ENCODE data around the gene SIGLEC15.

SIGLEC15 gene

DNA sequence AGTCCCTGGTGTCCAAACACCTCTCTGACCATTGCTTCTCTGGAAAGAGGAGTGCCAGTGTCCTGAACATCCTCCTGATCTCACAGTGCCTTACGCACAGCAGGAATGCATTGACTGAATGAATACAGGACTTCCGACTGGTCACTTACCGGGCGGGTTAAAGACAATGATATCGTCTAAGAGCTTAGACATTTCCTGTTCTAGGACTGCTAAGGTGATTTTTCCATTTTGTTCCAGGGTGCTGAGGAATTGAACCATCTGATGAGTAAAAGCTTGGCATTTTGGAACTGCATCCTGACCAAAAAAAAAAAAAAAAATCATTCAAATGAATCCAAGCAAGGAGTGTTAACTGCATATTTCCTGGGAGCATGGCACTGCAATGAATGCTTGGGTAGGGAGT is 40.0 kb downstream of the SIGLEC15 start:
- H3K4me3 Mint-ChIP-seq: no peak overlapping the region
- H3K4me1 Mint-ChIP-seq (ENCODE audit: low read depth): peaks cover 2% of the 10 kb centered on the region
- H3K27ac Mint-ChIP-seq: no peak overlapping the region
- H3K36me3 Mint-ChIP-seq (ENCODE audit: low read depth): peaks cover 74% of the 10 kb centered on the region
- no peak for DNase-seq (ENCODE audit: low spot score)
- no peaks in the 10 kb centered on the region for H3K27me3 Mint-ChIP-seq (ENCODE audit: low read depth)
- H3K9me3 Mint-ChIP-seq: no peaks in the 10 kb centered on the region

DNA sequence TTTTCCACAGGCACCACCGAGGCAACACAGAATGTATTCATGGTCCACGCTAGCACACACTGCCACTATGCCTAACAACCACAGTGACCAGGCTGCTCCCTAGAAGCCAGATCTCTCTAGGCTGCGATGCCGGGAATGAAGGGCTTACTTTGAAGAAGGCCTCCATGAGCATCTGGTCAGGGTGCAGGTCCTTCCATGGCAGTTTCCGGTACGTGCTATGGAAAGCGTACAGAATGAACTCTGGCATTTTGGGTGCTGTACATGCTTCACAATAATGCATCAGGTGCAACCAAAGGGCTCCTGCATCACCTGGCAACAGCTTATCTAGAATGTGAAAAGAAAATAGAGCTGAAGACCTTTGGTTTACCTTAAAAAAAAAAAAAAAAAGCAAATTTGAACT is 44.9 kb downstream of the SIGLEC15 start:
- DNase-seq (ENCODE audit: low spot score): no peak
- peaks cover 83% of the 10 kb centered on the region for H3K36me3 Mint-ChIP-seq (ENCODE audit: low read depth)
- no peak overlapping the region for H3K4me3 Mint-ChIP-seq
- no peaks in the 10 kb centered on the region for H3K27me3 Mint-ChIP-seq (ENCODE audit: low read depth)
- H3K9me3 Mint-ChIP-seq: peaks cover 25% of the 10 kb centered on the region
- H3K27ac Mint-ChIP-seq: no peak overlapping the region
- H3K4me1 Mint-ChIP-seq (ENCODE audit: low read depth): peaks cover 19% of the 10 kb centered on the region

DNA sequence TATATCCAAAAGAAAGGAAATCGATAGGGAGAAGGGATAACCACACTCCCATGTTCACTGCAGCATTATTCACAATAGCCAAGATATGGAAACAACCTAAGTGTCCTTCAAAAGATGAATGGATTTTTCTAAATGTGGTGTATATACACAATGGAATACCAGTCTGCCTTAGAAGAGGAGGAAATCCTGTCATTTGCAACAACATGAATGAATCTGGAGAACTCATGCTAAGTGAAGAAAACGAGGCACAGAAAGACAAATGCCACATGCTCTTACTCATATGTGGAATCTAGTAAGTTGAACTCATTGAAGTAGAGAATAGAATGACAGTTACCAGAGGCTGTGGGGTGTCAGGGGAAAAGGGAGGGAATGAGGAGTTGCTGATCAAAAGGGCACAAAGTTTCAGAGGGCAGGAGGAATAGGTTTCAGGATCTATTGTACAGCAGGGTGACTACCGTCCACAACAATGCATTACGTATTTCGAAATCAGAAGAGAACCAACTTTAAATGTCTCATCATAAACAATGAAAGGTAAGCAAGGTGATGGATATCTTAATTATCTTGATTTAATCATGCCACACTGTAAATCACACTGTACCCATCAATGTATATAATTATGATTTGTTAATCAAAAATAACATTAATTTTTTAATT is 46.1 kb downstream of the SIGLEC15 start:
- Mint-ChIP-seq H3K4me3 (no peak overlapping the region), H3K36me3 (ENCODE audit: low read depth) (peaks cover 80% of the 10 kb centered on the region), H3K9me3 (peaks cover 27% of the 10 kb centered on the region), H3K27ac (no peak overlapping the region), H3K27me3 (ENCODE audit: low read depth) (no peaks in the 10 kb centered on the region), H3K4me1 (ENCODE audit: low read depth) (peaks cover 20% of the 10 kb centered on the region)
- DNase-seq (ENCODE audit: low spot score): no peak

DNA sequence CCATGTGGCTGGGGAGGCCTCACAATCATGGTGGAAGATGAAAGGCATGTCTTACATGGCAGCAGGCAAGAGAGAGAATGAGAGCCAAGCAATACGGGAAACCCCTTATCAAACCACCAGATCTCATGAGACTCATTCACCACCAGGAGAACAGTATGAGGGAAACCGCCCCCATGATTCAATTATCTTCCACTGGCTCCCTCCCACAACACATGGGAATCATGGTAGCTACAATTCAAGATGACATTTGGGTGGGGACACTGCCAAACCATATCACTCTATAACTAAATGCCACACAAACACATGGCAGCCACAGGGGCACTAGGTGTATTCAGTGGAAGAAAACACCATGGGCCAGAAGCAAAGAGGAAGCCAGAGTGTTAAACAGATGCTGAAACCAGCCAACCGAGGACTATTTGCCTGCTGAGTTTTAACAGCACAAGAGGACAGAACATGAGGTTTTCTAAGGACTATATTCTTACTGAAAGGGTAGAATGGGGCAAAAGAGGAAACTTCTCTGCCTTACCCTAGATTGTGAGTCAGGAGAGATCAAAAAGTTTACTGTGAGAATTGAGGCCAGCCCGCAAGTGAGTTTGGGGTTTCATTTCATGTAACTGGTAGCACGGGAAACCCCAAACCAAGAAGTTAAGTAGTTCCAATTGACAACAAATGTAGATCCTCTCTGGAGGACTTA is 49.2 kb downstream of the SIGLEC15 start:
- peak overlapping the region; percentile 40 for H3K4me3 Mint-ChIP-seq
- H3K9me3 Mint-ChIP-seq: peaks cover 27% of the 10 kb centered on the region
- peaks cover 21% of the 10 kb centered on the region for H3K4me1 Mint-ChIP-seq (ENCODE audit: low read depth)
- H3K27ac Mint-ChIP-seq: peak overlapping the region; percentile 71
- DNase-seq (ENCODE audit: low spot score): peak; percentile 78
- no peaks in the 10 kb centered on the region for H3K27me3 Mint-ChIP-seq (ENCODE audit: low read depth)
- peaks cover 76% of the 10 kb centered on the region for H3K36me3 Mint-ChIP-seq (ENCODE audit: low read depth)

DNA sequence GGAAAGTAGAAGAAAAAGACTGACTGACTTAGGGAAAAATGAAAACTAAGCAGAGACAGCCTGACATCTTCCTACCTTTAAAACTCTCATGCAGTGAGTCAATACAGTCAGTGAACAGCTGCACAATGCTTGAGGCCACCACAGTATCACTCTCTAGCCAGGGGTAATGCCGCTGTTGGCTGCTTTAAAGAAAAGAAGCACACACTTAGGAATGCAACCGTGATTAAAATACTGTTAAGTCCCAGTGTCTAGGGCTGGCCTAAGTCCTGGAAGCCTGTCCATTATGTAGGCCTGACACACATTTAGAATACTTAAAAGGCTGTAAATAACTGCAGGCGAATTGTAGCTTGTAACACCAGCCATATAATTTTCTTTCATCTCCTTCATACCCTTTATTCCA is 50.7 kb downstream of the SIGLEC15 start:
- Mint-ChIP-seq H3K4me3 (no peak overlapping the region), H3K27me3 (ENCODE audit: low read depth) (no peaks in the 10 kb centered on the region), H3K27ac (no peak overlapping the region), H3K36me3 (ENCODE audit: low read depth) (peaks cover 72% of the 10 kb centered on the region), H3K4me1 (ENCODE audit: low read depth) (peaks cover 25% of the 10 kb centered on the region), H3K9me3 (peaks cover 27% of the 10 kb centered on the region)
- DNase-seq (ENCODE audit: low spot score): no peak

DNA sequence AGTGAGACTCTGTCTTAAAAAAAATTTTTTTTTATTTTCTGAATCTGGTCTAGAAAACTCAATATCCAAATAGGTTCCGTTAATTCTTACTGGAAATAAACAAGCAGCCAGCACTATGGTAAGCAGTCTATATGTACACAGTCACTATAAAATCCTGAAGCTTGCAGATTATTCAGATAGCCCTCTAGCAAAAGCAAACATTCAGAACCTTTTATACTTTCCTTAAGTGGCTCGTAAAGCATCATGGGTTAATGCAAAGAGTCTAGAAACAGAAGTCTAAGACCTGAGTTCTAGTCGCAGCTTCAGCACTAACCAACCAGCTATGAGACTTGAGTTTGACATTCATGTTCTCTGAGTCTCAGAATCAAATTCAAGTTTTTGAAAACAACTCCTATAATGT is 51.9 kb downstream of the SIGLEC15 start:
- H3K4me3 Mint-ChIP-seq: no peak overlapping the region
- H3K9me3 Mint-ChIP-seq: peaks cover 23% of the 10 kb centered on the region
- H3K4me1 Mint-ChIP-seq (ENCODE audit: low read depth): peaks cover 25% of the 10 kb centered on the region
- no peak overlapping the region for H3K27ac Mint-ChIP-seq
- no peak for DNase-seq (ENCODE audit: low spot score)
- no peaks in the 10 kb centered on the region for H3K27me3 Mint-ChIP-seq (ENCODE audit: low read depth)
- H3K36me3 Mint-ChIP-seq (ENCODE audit: low read depth): peaks cover 70% of the 10 kb centered on the region

DNA sequence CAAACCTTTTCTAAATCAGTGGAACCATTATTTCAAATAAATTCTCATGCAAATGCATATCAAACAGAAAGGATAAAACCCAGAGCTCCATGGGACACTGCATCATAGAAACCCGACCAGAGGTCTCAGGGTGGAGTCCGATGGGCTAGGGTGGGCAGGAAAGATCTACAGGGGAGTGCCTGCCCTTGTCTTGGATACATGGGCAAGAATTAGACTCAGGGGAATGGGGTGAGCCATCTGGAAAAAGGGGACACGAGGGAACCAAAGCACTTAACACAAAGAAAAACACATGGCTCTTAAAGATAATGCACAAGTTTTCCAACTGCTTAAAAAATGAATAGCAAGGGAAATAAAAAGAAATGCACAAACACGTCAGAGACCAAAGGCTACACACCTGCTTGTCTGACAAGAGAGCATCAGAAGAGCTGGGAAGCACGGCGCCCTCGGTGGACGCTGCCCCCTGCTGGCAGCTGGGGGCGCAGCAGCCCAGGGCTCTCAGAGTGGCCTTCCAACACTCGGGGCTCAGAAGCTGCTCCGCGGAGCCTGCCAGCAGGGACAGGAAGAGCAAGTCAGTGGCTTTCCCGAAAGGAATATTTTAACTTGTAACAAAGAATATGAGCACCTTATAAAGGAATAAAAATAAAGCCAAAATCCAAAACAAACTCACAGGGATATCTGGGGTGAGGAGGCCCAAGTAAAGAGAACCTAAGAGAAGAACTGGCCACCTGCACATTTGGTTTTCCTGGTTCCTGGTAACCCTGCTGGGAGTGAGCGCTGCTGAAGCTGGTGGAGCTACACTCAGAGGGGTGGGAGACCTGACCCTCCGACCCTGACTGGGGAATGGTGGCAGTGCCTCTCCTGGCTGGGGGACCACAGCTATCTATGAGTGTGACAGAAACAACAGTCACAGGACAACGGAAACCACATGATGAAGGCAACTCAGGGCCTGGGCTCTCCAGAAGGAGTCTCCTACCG is 54.5 kb downstream of the SIGLEC15 start:
- no peaks in the 10 kb centered on the region for H3K27me3 Mint-ChIP-seq (ENCODE audit: low read depth)
- H3K27ac Mint-ChIP-seq: no peak overlapping the region
- peaks cover 52% of the 10 kb centered on the region for H3K36me3 Mint-ChIP-seq (ENCODE audit: low read depth)
- no peak overlapping the region for H3K4me3 Mint-ChIP-seq
- H3K4me1 Mint-ChIP-seq (ENCODE audit: low read depth): peaks cover 11% of the 10 kb centered on the region
- peak; percentile 62 for DNase-seq (ENCODE audit: low spot score)
- H3K9me3 Mint-ChIP-seq: peaks cover 7% of the 10 kb centered on the region

DNA sequence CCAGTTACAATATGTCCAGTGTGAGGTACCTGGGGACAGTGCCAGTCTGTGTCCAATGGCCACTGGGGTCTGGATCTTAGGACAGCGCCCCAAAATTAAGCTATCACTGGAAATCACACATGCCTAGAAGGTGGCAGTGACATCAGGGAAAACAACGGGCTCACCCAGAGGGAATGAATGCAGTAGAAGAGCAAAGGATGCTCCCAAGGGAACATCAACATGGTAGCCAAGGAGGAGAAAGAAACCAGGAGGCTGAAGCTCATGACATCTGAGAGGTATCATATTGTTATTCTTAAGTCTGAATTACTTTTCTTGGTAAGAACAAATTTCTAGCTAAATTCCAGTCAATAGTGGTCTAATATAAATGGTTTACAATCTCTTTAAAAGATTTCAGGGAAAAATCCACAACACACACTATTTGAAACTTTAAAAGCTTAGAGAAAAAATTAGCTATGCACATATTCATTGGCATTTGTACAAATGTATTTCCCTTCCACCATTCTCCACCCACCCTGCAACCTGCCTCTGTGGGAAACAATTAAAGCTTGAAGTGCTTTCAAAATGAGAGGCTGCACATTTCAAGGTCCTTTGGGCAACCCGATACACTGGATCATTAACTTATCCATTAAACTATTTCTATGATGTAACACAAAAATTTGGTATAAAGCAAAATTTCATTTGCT is 55.5 kb downstream of the SIGLEC15 start:
- Mint-ChIP-seq H3K27ac (no peak overlapping the region), H3K4me3 (no peak overlapping the region), H3K27me3 (ENCODE audit: low read depth) (no peaks in the 10 kb centered on the region), H3K36me3 (ENCODE audit: low read depth) (peaks cover 46% of the 10 kb centered on the region), H3K4me1 (ENCODE audit: low read depth) (peaks cover 5% of the 10 kb centered on the region), H3K9me3 (no peaks in the 10 kb centered on the region)
- DNase-seq (ENCODE audit: low spot score): no peak

DNA sequence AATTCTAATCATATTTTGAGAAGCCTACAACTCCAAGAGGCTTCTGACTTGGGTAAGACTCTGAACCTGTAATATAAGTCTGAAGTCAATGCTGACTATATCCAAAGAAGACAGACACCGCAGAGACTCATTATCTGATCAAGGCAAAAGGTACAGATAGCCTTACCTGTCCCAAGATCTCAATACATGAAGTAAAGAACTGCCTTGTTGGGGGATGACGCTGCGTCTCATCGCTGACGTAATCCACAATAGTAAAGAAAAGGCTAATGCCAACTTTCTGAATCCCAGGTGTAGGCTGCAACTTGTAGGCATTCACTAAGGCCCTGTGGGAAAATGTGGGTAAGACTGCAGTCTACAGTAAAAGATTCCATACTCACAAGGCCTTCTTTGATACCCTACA is 62.1 kb downstream of the SIGLEC15 start:
- no peak for DNase-seq (ENCODE audit: low spot score)
- H3K9me3 Mint-ChIP-seq: no peaks in the 10 kb centered on the region
- H3K27ac Mint-ChIP-seq: no peak overlapping the region
- peaks cover 18% of the 10 kb centered on the region for H3K36me3 Mint-ChIP-seq (ENCODE audit: low read depth)
- no peaks in the 10 kb centered on the region for H3K4me1 Mint-ChIP-seq (ENCODE audit: low read depth)
- H3K27me3 Mint-ChIP-seq (ENCODE audit: low read depth): no peaks in the 10 kb centered on the region
- no peak overlapping the region for H3K4me3 Mint-ChIP-seq

DNA sequence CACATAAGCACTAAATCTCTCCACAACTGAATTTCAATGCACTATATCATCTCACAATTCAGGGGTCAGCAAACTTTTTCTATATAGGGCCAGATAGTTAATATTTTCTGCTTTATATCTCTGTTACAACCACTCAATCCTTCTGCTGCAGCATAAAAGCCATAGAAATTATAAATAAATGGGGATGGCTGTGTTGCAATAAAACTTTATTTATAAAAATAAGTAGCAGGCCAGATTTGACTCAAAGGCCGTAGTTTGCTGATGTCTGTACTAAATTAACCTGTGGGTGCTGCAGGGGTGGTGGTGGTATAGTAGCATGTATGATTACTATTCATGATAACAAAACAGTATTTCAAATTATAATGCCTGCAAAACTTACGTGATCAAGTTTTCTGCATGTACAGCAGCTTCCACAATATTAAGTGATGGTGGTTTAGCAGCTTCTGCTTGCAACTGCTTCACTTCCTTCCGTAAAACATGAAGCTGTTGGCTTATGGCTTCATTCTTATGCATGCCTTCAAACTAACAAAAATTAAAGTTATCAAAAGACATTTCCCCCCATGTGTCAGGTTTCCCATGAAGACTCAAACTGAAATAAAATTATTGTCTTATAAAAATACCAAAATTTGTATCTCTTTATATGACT is 64.1 kb downstream of the SIGLEC15 start:
- H3K4me1 Mint-ChIP-seq (ENCODE audit: low read depth): no peaks in the 10 kb centered on the region
- H3K4me3 Mint-ChIP-seq: no peak overlapping the region
- H3K27me3 Mint-ChIP-seq (ENCODE audit: low read depth): no peaks in the 10 kb centered on the region
- no peak for DNase-seq (ENCODE audit: low spot score)
- no peaks in the 10 kb centered on the region for H3K9me3 Mint-ChIP-seq
- H3K36me3 Mint-ChIP-seq (ENCODE audit: low read depth): peaks cover 17% of the 10 kb centered on the region
- no peak overlapping the region for H3K27ac Mint-ChIP-seq

DNA sequence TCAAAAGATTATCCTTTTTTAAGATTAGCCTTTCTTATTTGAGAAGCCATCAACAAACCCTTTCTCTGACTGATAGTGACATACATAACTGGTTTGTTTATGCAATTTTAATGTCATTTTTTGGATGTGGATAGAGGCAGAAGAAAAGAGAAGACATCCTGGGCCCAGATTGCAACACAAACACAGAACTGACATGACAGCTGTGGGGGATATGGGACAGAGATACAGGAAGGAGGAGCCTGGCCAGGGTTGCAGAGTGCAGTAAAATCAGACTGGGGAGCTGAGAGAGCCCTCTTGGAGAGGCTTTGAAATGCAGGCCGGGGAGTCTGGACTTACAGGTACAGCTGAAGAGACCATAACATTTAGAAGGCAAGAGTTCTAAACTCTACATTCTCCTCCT is 65.1 kb downstream of the SIGLEC15 start:
- DNase-seq (ENCODE audit: low spot score): no peak
- H3K4me3 Mint-ChIP-seq: no peak overlapping the region
- H3K4me1 Mint-ChIP-seq (ENCODE audit: low read depth): peaks cover 2% of the 10 kb centered on the region
- no peak overlapping the region for H3K27ac Mint-ChIP-seq
- peaks cover 22% of the 10 kb centered on the region for H3K36me3 Mint-ChIP-seq (ENCODE audit: low read depth)
- no peaks in the 10 kb centered on the region for H3K27me3 Mint-ChIP-seq (ENCODE audit: low read depth)
- no peaks in the 10 kb centered on the region for H3K9me3 Mint-ChIP-seq

DNA sequence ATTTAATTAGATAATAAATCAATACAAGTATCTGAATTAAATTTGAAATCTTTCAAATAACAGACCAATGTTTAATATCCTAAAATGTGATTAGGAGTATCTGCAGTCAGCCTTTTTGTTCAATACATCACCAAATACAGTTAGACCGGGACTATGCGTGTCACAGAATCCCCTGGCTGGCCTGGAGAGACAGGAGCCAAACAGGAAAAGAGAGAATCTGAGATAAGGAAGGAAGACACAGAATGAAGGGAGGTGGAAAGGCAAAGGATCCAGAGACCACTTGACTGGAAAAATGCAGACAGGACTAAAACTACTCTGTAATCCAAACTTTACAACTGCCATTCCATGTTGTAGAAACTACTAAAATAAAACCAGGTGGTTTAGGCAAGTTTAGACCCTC is 66.3 kb downstream of the SIGLEC15 start:
- no peak overlapping the region for H3K27ac Mint-ChIP-seq
- peaks cover 6% of the 10 kb centered on the region for H3K4me1 Mint-ChIP-seq (ENCODE audit: low read depth)

More for the DNA sequence above, 66.3 kb downstream of the SIGLEC15 start:
- H3K27me3 Mint-ChIP-seq (ENCODE audit: low read depth): no peaks in the 10 kb centered on the region
- H3K36me3 Mint-ChIP-seq (ENCODE audit: low read depth): peaks cover 25% of the 10 kb centered on the region
- no peak for DNase-seq (ENCODE audit: low spot score)
- H3K4me3 Mint-ChIP-seq: no peak overlapping the region
- H3K9me3 Mint-ChIP-seq: no peaks in the 10 kb centered on the region
